Measurements from ENCODE around the gene TOMM34.

DNA sequence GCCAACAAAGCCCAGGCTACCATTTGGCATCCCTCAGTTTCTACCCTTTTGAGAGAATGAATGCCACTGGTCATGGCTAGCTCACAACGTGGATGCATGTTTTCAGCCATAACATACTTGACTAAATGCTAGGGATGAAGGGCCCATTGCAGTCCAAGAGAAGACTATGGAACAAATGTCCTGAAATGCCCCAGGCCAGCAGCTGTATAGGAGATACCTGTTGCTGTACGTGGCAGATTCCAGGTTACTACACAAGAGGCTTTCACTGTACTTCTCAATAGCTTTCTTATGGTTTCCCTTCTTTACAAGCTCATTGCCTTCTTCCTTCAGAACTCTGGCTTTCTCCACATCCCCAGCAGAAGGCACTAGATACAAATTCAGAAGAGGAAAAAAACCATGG, 11.7 kb downstream of the TOMM34 start:
- TF ChIP-seq CTCF (IDR thresholded peaks at IDR 0.05) = no peak
- no peak for TF ChIP-seq POLR2A (IDR thresholded peaks at IDR 0.05)
